Activated CD4-positive, CD25-positive, alpha-beta regulatory T cell treated with anti-CD3 and anti-CD28 coated beads, Interleukin-2, amount 50 U/mL, for 72 hours (primary cell): Measurements from ENCODE around the gene SLC34A3.
"Not testable (repeated sequence)": the region's sequence is repeated elsewhere in the genome, so short reads cannot be mapped to it uniquely, and the experiment has no call there.

Source experiments
- DNase-seq: peaks from one replicate; pipeline ENCODE4 v3.0.0; 2021

Gene SLC34A3

GRCh38 chr9:137231372-137232039 lies 805 bp downstream of the SLC34A3 start:
- DNase-seq = no peak

DNA sequence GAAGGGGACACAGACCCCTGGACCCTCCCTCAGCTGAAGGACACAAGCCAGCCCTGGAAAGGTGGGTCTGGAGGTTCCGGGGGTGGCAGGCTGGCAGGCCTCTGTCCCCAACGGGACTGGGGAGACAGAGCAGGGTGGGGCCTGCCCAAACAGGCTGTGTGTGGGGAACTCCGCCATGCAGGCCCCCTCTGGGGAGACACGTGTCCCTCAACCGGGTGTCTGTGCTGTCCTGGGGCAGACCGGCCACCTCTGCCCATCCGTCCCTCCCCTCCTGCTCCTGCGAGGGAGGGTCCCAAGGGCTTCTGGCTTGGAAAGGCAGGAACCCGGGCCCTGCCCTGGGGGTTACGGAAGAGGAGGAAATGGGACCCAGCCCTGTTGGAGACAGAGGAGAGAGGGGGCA lies 1.4 kb downstream of the SLC34A3 start:
- no peak for DNase-seq

GRCh38 chr9:137232510-137232909 lies 1.8 kb downstream of the SLC34A3 start:
- DNase-seq = no peak

- no peak for DNase-seq
Observed at GRCh38 chr9:137233143-137233980, 2.7 kb downstream of the SLC34A3 start.

GRCh38 chr9:137234055-137234697 lies 3.5 kb downstream of the SLC34A3 start:
- DNase-seq = no peak

DNA sequence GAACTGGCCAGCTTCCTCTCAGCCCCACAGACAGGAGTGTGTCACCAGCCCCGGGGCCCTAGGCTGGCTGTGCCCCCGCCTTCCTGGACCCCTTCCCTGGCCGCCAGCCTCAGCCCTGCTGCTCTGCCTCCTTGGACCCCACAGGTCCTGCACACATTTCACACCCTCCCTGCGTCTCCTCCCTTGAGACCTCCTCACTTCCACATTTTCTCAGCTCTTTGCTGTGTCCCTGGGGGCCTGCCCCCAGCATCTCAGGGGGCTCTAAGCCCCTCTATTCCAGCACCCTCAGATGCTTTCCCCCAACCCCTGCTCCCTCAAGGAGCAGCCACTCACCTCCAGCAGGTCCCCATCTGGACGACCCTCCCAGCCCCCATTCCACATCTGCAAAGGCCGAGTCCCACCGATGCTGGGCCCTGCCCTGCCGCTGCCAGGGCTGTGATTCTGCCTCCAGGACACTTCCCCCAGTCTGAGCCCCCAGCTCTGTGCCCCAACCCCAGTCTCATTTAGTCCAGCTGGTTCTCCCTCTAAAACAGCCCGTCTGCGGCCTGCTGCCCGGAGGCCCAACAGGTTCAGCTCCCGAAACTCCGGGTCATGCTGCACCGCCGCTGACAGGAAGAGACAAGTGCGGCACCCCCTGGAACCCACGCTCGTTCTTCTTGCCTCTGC lies 4.2 kb downstream of the SLC34A3 start:
- DNase-seq = no peak

GRCh38 chr9:137235424-137236237 lies 4.9 kb downstream of the SLC34A3 start:
- no peak for DNase-seq

- peak; percentile 91 for DNase-seq
Observed at GRCh38 chr9:137236238-137236935, 5.7 kb downstream of the SLC34A3 start.

GRCh38 chr9:137236936-137237421 lies 6.3 kb downstream of the SLC34A3 start:
- no peak for DNase-seq

- no peak for DNase-seq
Observed at GRCh38 chr9:137237759-137238726, 7.3 kb downstream of the SLC34A3 start.

DNA sequence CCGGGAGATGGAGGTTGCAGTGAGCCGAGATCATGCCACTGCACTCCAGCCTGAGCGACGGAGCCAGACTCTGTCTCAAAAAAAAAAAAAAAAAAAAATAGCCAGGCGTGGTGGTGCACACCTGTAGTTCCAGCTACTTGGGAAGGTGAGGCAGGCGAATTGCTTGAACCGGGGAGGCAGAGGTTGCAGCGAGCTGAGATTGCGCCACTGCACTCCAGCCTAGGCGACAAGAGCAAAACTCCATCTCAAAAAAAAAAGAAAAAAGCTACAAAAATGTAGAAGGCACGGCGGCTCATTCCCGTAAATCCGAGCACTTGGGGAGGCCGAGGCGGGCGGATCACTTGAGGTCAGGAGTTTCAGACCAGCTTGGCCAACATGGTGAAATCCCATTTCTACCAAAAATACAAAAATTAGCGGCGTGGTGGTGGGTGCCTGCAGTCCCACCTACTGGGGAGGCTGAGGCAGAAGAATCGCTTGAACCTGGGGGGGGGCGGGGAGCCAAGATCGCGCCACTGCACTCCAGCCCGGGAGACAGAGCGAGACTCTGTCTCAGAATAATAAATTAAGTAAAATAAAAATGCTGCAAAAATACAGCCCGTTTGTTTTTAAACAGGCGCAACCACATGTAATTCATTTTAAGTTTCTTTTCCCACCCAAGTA lies 9.0 kb downstream of the SLC34A3 start:
- DNase-seq = not testable (repeated sequence)

GRCh38 chr9:137240318-137240840 lies 9.7 kb downstream of the SLC34A3 start:
- DNase-seq = peak; percentile 73

DNA sequence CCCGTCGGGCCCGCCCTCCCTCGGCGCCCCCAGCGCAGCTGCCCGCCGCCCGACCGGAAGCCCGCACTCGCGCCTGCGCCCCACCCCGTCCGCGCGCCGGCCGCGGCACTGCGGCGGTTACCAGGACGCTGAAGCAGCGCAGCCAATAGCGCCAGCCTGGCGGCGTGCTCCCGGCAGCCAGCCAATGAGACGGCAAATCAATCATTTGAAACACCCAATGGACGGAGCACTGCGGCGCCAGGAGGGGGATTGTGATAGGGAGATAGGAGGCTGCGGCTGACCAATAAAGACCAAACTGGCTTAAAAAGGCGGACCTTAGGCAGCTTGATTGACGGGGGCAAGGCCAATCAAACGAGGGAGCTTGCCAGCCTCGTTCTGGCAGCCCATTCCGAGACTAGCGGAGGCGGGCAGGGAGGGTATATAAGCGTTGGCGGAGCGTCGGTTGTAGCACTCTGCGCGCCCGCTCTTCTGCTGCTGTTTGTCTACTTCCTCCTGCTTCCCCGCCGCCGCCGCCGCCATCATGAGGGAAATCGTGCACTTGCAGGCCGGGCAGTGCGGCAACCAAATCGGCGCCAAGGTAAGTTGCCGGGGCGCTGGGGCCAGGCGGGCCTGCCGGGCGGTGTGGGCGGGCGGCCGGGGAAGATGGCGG lies 10.3 kb downstream of the SLC34A3 start, which contains the start of gene TUBB4B:
Gene TUBB4B (plus strand): TSS at position 447 of the 649 bp plus-strand sequence. CDS start 74 bp downstream, at position 521.
- peak; percentile 94 for DNase-seq

DNA sequence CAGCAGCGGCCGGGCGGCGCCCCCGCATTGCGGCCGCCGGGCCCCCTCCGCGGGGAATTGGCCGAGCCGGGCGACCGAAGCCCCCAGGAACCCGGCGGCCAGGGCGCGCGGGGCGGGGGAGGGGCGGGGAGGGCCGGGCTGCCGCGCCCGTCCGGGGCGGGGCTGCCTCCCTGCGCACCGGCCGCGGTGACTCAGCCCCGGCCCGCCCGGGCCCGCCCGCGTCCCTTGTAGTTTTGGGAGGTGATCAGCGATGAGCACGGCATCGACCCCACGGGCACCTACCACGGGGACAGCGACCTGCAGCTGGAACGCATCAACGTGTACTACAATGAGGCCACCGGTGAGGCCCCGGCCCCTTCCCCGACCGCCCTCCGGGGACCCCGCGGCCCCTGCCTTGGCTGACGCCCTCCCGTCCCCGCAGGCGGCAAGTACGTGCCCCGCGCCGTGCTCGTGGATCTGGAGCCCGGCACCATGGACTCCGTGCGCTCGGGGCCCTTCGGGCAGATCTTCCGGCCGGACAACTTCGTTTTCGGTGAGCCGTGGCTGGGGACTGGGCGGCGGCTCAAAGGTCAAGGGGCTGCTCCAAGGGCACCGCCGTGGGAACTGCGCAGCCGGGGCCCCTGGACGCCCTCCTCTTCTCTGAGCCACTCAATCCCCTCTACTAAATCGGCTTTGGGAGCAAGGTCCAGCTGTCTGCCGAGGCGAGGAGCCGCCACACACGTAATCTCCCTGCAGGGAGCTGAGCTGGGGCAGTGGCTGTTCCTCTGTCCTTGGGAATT lies 11.0 kb downstream of the SLC34A3 start:
- peak; percentile 72 for DNase-seq

DNA sequence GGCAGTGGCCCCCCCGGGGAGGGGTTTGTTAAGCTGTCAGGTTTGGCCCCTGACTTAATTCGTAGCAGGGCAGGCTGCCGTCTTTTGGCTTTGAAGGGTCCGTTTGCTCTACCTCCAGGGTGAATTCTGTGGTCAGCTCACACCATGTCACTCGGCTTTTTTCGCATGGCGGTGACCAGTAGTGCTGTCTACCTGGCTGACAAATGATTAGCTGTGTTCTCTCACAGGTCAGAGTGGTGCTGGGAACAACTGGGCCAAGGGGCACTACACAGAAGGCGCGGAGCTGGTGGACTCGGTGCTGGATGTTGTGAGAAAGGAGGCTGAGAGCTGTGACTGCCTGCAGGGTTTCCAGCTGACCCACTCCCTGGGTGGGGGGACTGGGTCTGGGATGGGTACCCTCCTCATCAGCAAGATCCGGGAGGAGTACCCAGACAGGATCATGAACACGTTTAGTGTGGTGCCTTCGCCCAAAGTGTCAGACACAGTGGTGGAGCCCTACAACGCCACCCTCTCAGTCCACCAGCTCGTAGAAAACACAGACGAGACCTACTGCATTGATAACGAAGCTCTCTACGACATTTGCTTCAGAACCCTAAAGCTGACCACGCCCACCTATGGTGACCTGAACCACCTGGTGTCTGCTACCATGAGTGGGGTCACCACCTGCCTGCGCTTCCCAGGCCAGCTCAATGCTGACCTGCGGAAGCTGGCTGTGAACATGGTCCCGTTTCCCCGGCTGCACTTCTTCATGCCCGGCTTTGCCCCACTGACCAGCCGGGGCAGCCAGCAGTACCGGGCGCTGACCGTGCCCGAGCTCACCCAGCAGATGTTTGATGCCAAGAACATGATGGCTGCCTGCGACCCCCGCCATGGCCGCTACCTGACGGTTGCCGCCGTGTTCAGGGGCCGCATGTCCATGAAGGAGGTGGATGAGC lies 11.8 kb downstream of the SLC34A3 start:
- DNase-seq = no peak

- not testable (repeated sequence) for DNase-seq
Observed at GRCh38 chr9:137243266-137243625, 12.5 kb downstream of the SLC34A3 start.
